Keratinocyte (primary cell): ENCODE results near the gene TMEM190.
"Not testable (repeated sequence)": the region's sequence is repeated elsewhere in the genome, so short reads cannot be mapped to it uniquely, and the experiment has no call there.

Experiments used
- EZH2 ChIP-seq: IDR thresholded peaks from one replicate; pipeline ENCODE4 v1.6.1; 2012; ENCODE audit warnings: inconsistent platforms, mild to moderate bottlenecking, low read length, moderate library complexity
- TF ChIP-seq, protein P1 (sequence below), 3 experiments: IDR thresholded peaks in 1 of 3; conservative IDR thresholded peaks in 1 of 3; optimal IDR thresholded peaks in 1 of 3; 2 replicates in 2 of 3; 3 replicates in 1 of 3; pipeline versions ENCODE3 to v1.5.1; 2011; ENCODE audit warnings: low read length in 3 of 3, mild to moderate bottlenecking in 3 of 3, moderate library complexity in 2 of 3, control low read depth in 1 of 3, inconsistent platforms in 1 of 3; ENCODE audit not compliant: insufficient read depth in 2 of 3; ENCODE audit errors: extremely low read depth in 1 of 3

DNA sequence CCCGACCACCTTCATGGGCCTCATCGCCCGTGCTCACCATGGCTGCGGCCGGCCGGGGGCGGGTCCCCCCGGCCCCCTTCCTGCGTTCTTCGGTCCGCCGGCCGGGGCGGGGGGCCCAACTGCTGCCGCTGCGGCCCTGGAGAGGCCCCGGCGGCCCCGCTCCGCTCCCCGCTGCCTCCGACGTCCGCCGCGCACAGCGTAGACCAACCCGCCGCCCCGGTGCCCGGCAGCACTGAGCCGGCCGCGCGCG lies 30.8 kb downstream of the TMEM190 start, which contains the start of gene UBE2S:
- not testable (repeated sequence) for TF ChIP-seq EZH2
- TF ChIP-seq, protein P1, sequence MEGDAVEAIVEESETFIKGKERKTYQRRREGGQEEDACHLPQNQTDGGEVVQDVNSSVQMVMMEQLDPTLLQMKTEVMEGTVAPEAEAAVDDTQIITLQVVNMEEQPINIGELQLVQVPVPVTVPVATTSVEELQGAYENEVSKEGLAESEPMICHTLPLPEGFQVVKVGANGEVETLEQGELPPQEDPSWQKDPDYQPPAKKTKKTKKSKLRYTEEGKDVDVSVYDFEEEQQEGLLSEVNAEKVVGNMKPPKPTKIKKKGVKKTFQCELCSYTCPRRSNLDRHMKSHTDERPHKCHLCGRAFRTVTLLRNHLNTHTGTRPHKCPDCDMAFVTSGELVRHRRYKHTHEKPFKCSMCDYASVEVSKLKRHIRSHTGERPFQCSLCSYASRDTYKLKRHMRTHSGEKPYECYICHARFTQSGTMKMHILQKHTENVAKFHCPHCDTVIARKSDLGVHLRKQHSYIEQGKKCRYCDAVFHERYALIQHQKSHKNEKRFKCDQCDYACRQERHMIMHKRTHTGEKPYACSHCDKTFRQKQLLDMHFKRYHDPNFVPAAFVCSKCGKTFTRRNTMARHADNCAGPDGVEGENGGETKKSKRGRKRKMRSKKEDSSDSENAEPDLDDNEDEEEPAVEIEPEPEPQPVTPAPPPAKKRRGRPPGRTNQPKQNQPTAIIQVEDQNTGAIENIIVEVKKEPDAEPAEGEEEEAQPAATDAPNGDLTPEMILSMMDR (optimal IDR thresholded peaks at IDR 0.05 in 1 of 3, IDR thresholded peaks at IDR 0.05 in 1 of 3, conservative IDR thresholded peaks at IDR 0.05 in 1 of 3; ENCODE audit: extremely low read depth in 1 of 3, insufficient read depth in 2 of 3, low read length in 3 of 3): not testable (repeated sequence)
